CD4-positive, alpha-beta memory T cell (primary cell): ENCODE measurements around the gene FSTL4. TPM values are rescaled to one million over a fixed set of nuclear protein-coding genes. Genes with fewer than 3 reads are reported as not detected.

Experiments used
- CTCF ChIA-PET: fragments of 350-600 bp; sonication (Branson Sonifier 250); formaldehyde crosslinking; loops from one replicate; lab custom pipeline; 2021; ENCODE audit warnings: inconsistent platforms; ENCODE audit not compliant: partially characterized antibody; lab: Charles Lee
- POLR2A ChIA-PET: fragments of 350-600 bp; sonication (Branson Sonifier 250); formaldehyde crosslinking; loops from one replicate; lab custom pipeline; 2021; ENCODE audit not compliant: partially characterized antibody; lab: Charles Lee
- DNase-seq, 5 donors: peaks; one replicate each; pipeline versions ENCODE4 v3.0.0 to v3.0.0-alpha.2; 2020 to 2022; ENCODE audit warnings: mixed read lengths in 1 of 5
- H3K27ac ChIP-seq: one replicate; pipeline ENCODE4 v1.7.0; 2013; ENCODE audit warnings: low read depth, low read length
- H3K27me3 ChIP-seq: 2 replicates; pipeline ENCODE4 v1.7.0; 2013; ENCODE audit warnings: mild to moderate bottlenecking, low read length, moderate library complexity; ENCODE audit not compliant: insufficient read depth
- H3K36me3 ChIP-seq: 2 replicates; pipeline ENCODE4 v1.7.0; 2013; ENCODE audit warnings: mild to moderate bottlenecking, low read length, moderate library complexity; ENCODE audit not compliant: insufficient read depth
- H3K4me1 ChIP-seq: 2 replicates; pipeline ENCODE4 v1.7.0; 2013; ENCODE audit warnings: mild to moderate bottlenecking, low read length, moderate library complexity; ENCODE audit not compliant: insufficient read depth
- H3K4me3 ChIP-seq, 2 donors: one replicate each; pipeline ENCODE4 v1.7.0; 2013; ENCODE audit warnings: low read length in 2 of 2, mild to moderate bottlenecking in 1 of 2
- H3K9me3 ChIP-seq, 2 donors: one replicate each; pipeline ENCODE4 v1.7.0; 2013; ENCODE audit warnings: low read length in 2 of 2, control low read depth in 1 of 2; ENCODE audit not compliant: control insufficient read depth in 1 of 2
- H3K27ac Mint-ChIP-seq, 7 donors: one replicate each; pipeline ENCODE4 v1.8.0; 2020 to 2021; ENCODE audit warnings: mixed read lengths in 7 of 7, mild to moderate bottlenecking in 6 of 7, inconsistent platforms in 3 of 7, moderate library complexity in 3 of 7
- H3K27me3 Mint-ChIP-seq, 2 donors: one replicate each; pipeline ENCODE4 v1.8.0; 2020 to 2021; ENCODE audit warnings: mixed read lengths in 2 of 2
- H3K36me3 Mint-ChIP-seq, 2 donors: one replicate each; pipeline ENCODE4 v1.8.0; 2020 to 2021; ENCODE audit warnings: mixed read lengths in 2 of 2, inconsistent platforms in 1 of 2, mild to moderate bottlenecking in 1 of 2
- H3K4me1 Mint-ChIP-seq, 4 donors: one replicate each; pipeline ENCODE4 v1.8.0; 2020 to 2021; ENCODE audit warnings: mixed read lengths in 4 of 4, mild to moderate bottlenecking in 1 of 4
- H3K4me3 Mint-ChIP-seq, 8 donors: one replicate each; pipeline ENCODE4 v1.8.0; 2020 to 2021; ENCODE audit warnings: mixed read lengths in 8 of 8, mild to moderate bottlenecking in 7 of 8, moderate library complexity in 6 of 8, inconsistent platforms in 3 of 8
- H3K9me3 Mint-ChIP-seq, 8 donors: one replicate each; pipeline ENCODE4 v1.8.0; 2020 to 2021; ENCODE audit warnings: mixed read lengths in 8 of 8, mild to moderate bottlenecking in 5 of 8, inconsistent platforms in 3 of 8, moderate library complexity in 1 of 8
- intact Hi-C: fragments of 100-400 bp; cut with micrococcal nuclease; formaldehyde crosslinking; loops from one replicate; pipeline ENCODE4 v1.15.1; 2023
- polyA plus RNA-seq, 2 donors: library from polyadenylated mRNA; unstranded; fragments of 300-500 nt; fragmentation: Illumina TruSeq; gene quantifications; one replicate each; pipeline ENCODE4 v1.2.3, GENCODE V29; 2021
- total RNA-seq, 2 experiments: library from RNA; stranded (reverse); gene quantifications; one replicate each; pipeline ENCODE4 v1.2.3, GENCODE V29; 2021

The FSTL4 gene
- total and polyA plus RNA-seq, 4 experiments from 2014 or later: not detected

GRCh38 chr5:133519191-133519590 is 93.2 kb downstream of the FSTL4 start:
- Histone ChIP-seq H3K9me3 (no peaks in the 10 kb centered on the region), H3K36me3 (no peaks in the 10 kb centered on the region), H3K27me3 (no peaks in the 10 kb centered on the region), H3K27ac (no peak overlapping the region), H3K4me3 (no peak overlapping the region), H3K4me1 (no peaks in the 10 kb centered on the region)
- no peak for DNase-seq
- intact Hi-C loops: no loop called here
- no peaks in the 10 kb centered on the region for H3K4me1 Mint-ChIP-seq
- CTCF ChIA-PET: no interaction called here
- POLR2A ChIA-PET: interaction anchor here (0.6 kb wide), 1 partner anchor 63 kb away, joined by 3 read pairs; no protein-coding TSS in a partner anchor
- no peaks in the 10 kb centered on the region for H3K36me3 Mint-ChIP-seq
- no peak overlapping the region for H3K4me3 Mint-ChIP-seq
- peaks cover 0 to 2% (median 0%) of the 10 kb centered on the region in 8 donors for H3K9me3 Mint-ChIP-seq
- no peak overlapping the region for H3K27ac Mint-ChIP-seq
- H3K27me3 Mint-ChIP-seq: peaks cover 7 to 13% of the 10 kb centered on the region in 2 donors

- Histone ChIP-seq H3K4me3 (no peak overlapping the region), H3K27ac (no peak overlapping the region), H3K36me3 (no peaks in the 10 kb centered on the region), H3K4me1 (no peaks in the 10 kb centered on the region), H3K9me3 (no peaks in the 10 kb centered on the region), H3K27me3 (no peaks in the 10 kb centered on the region)
- Mint-ChIP-seq H3K4me1 (no peaks in the 10 kb centered on the region), H3K27me3 (peaks cover 6 to 12% of the 10 kb centered on the region in 2 donors), H3K9me3 (peaks cover 0 to 2% (median 0%) of the 10 kb centered on the region in 8 donors), H3K27ac (no peak overlapping the region), H3K36me3 (no peaks in the 10 kb centered on the region), H3K4me3 (no peak overlapping the region)
- DNase-seq: no peak
- intact Hi-C loops: no loop called here
- CTCF ChIA-PET: no interaction called here
- POLR2A ChIA-PET: no interaction called here
These were observed 97.9 kb downstream of the FSTL4 start for GRCh38 chr5:133514456-133514855.

- H3K9me3 ChIP-seq: no peaks in the 10 kb centered on the region
- DNase-seq: no peak
- Mint-ChIP-seq H3K27ac (no peak overlapping the region), H3K4me1 (no peaks in the 10 kb centered on the region), H3K9me3 (peaks cover 0 to 2% (median 0%) of the 10 kb centered on the region in 8 donors), H3K4me3 (no peak overlapping the region), H3K27me3 (peaks cover 6 to 12% of the 10 kb centered on the region in 2 donors), H3K36me3 (no peaks in the 10 kb centered on the region)
- H3K27me3 ChIP-seq: no peaks in the 10 kb centered on the region
- H3K4me3 ChIP-seq: no peak overlapping the region
- intact Hi-C loops: no loop called here
- no peaks in the 10 kb centered on the region for H3K36me3 ChIP-seq
- H3K27ac ChIP-seq: no peak overlapping the region
- CTCF ChIA-PET: no interaction called here
- POLR2A ChIA-PET: no interaction called here
- no peaks in the 10 kb centered on the region for H3K4me1 ChIP-seq
These were observed 99.4 kb downstream of the FSTL4 start for GRCh38 chr5:133512896-133513295.

- Histone ChIP-seq H3K27ac (no peak overlapping the region), H3K27me3 (no peaks in the 10 kb centered on the region), H3K4me3 (no peak overlapping the region), H3K9me3 (no peaks in the 10 kb centered on the region), H3K4me1 (no peaks in the 10 kb centered on the region), H3K36me3 (no peaks in the 10 kb centered on the region)
- H3K27ac Mint-ChIP-seq: no peak overlapping the region
- peaks cover 6 to 10% of the 10 kb centered on the region in 2 donors for H3K27me3 Mint-ChIP-seq
- intact Hi-C loops: no loop called here
- no peaks in the 10 kb centered on the region for H3K36me3 Mint-ChIP-seq
- H3K4me1 Mint-ChIP-seq: no peaks in the 10 kb centered on the region
- H3K9me3 Mint-ChIP-seq: no peaks in the 10 kb centered on the region
- no peak overlapping the region for H3K4me3 Mint-ChIP-seq
- DNase-seq: no peak
- CTCF ChIA-PET: no interaction called here
- POLR2A ChIA-PET: no interaction called here
These were observed 100.6 kb downstream of the FSTL4 start for GRCh38 chr5:133511653-133512235.

- no peaks in the 10 kb centered on the region for H3K36me3 Mint-ChIP-seq
- no peaks in the 10 kb centered on the region for H3K4me1 Mint-ChIP-seq
- intact Hi-C loops: no loop called here
- Histone ChIP-seq H3K4me3 (no peak overlapping the region), H3K36me3 (no peaks in the 10 kb centered on the region), H3K4me1 (no peaks in the 10 kb centered on the region), H3K27ac (no peak overlapping the region), H3K9me3 (no peaks in the 10 kb centered on the region), H3K27me3 (no peaks in the 10 kb centered on the region)
- no peaks in the 10 kb centered on the region for H3K9me3 Mint-ChIP-seq
- peaks cover 9 to 10% of the 10 kb centered on the region in 2 donors for H3K27me3 Mint-ChIP-seq
- no peak for DNase-seq
- ChIA-PET POLR2A (interaction anchor here (0.6 kb wide), 1 partner anchor 450 kb away, joined by 4 read pairs; no protein-coding TSS in a partner anchor), CTCF (no interaction called here)
- H3K27ac Mint-ChIP-seq: no peak overlapping the region
- H3K4me3 Mint-ChIP-seq: no peak overlapping the region
These were observed 101.6 kb downstream of the FSTL4 start for GRCh38 chr5:133510634-133511262.

- Mint-ChIP-seq H3K36me3 (no peaks in the 10 kb centered on the region), H3K27me3 (peaks cover 9 to 10% of the 10 kb centered on the region in 2 donors), H3K4me1 (no peaks in the 10 kb centered on the region), H3K4me3 (no peak overlapping the region), H3K9me3 (no peaks in the 10 kb centered on the region), H3K27ac (no peak overlapping the region)
- no peak overlapping the region for H3K27ac ChIP-seq
- CTCF ChIA-PET: no interaction called here
- no peaks in the 10 kb centered on the region for H3K36me3 ChIP-seq
- DNase-seq: no peak
- POLR2A ChIA-PET: no interaction called here
- H3K4me1 ChIP-seq: no peaks in the 10 kb centered on the region
- H3K4me3 ChIP-seq: no peak overlapping the region
- no peaks in the 10 kb centered on the region for H3K27me3 ChIP-seq
- no peaks in the 10 kb centered on the region for H3K9me3 ChIP-seq
- intact Hi-C loops: no loop called here
These were observed 102.6 kb downstream of the FSTL4 start for GRCh38 chr5:133509742-133510079.

GRCh38 chr5:133508845-133509741 is 103.2 kb downstream of the FSTL4 start:
- peak overlapping the region in 1 of 7 donors; percentile 76 for H3K27ac Mint-ChIP-seq
- CTCF ChIA-PET: no interaction called here

More at GRCh38 chr5:133508845-133509741, 103.2 kb downstream of the FSTL4 start:
- no peaks in the 10 kb centered on the region for H3K4me1 Mint-ChIP-seq
- Histone ChIP-seq H3K4me3 (no peak overlapping the region), H3K27me3 (no peaks in the 10 kb centered on the region), H3K36me3 (no peaks in the 10 kb centered on the region), H3K9me3 (no peaks in the 10 kb centered on the region), H3K27ac (no peak overlapping the region), H3K4me1 (no peaks in the 10 kb centered on the region)
- POLR2A ChIA-PET: no interaction called here
- H3K36me3 Mint-ChIP-seq: no peaks in the 10 kb centered on the region
- H3K4me3 Mint-ChIP-seq: no peak overlapping the region
- no peak for DNase-seq
- intact Hi-C loops: no loop called here
- peaks cover 6 to 9% of the 10 kb centered on the region in 2 donors for H3K27me3 Mint-ChIP-seq
- H3K9me3 Mint-ChIP-seq: no peaks in the 10 kb centered on the region
